IgD-negative memory B cell (primary cell): ENCODE measurements around the gene CACNB2. TPM values are rescaled to one million over a fixed set of nuclear protein-coding genes. Genes with fewer than 3 reads are reported as not detected.
"Not testable (repeated sequence)": the region's sequence is repeated elsewhere in the genome, so short reads cannot be mapped to it uniquely, and the experiment has no call there.

Experiments used
- H3K27ac Mint-ChIP-seq, 3 donors: one replicate each; pipeline ENCODE4 v1.8.0; 2020 to 2022; ENCODE audit warnings: mild to moderate bottlenecking in 3 of 3, mixed read lengths in 3 of 3, moderate library complexity in 1 of 3
- H3K27me3 Mint-ChIP-seq: one replicate; pipeline ENCODE4 v1.8.0; 2021; ENCODE audit warnings: mixed read lengths
- H3K36me3 Mint-ChIP-seq: one replicate; pipeline ENCODE4 v1.8.0; 2020; ENCODE audit warnings: mild to moderate bottlenecking, mixed read lengths
- H3K4me1 Mint-ChIP-seq, 3 donors: one replicate each; pipeline ENCODE4 v1.8.0; 2020 to 2022; ENCODE audit warnings: mixed read lengths in 3 of 3, mild to moderate bottlenecking in 1 of 3
- H3K4me3 Mint-ChIP-seq, 4 donors: one replicate each; pipeline ENCODE4 v1.8.0; 2020 to 2022; ENCODE audit warnings: mild to moderate bottlenecking in 4 of 4, mixed read lengths in 4 of 4, moderate library complexity in 3 of 4
- H3K9me3 Mint-ChIP-seq, 3 donors: one replicate each; pipeline ENCODE4 v1.8.0; 2020 to 2021; ENCODE audit warnings: mixed read lengths in 3 of 3, mild to moderate bottlenecking in 1 of 3
- polyA plus RNA-seq: library from polyadenylated mRNA; unstranded; fragments of 300-500 nt; fragmentation: Illumina TruSeq; gene quantifications from one replicate; pipeline ENCODE4 v1.2.3, GENCODE V29; 2021

Gene CACNB2
- polyA plus RNA-seq, 1 donor from 2014 or later: 0.79 TPM

DNA sequence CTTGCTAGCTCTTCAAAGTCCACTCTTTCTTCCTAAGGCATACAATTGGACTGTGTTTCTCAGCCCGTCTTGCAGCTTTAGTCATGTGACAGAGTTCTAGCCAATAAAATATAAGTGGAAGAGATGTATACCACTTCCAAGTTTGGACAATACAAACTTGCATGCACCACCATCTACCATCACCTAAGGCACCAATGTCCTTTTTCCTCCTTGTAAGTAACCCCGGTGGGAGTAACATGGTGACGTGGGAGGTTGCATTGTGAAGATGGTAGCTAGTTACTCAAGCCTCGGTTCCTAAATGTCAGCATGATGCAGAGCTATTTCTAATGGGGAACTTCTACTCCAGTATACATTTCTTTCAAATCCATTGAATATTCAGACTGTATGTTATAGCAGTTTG lies 5.3 kb upstream of the CACNB2 start:
- H3K4me1 Mint-ChIP-seq: peaks cover 0 to 1% (median 0%) of the 10 kb centered on the region in 3 donors
- peaks cover 0 to 2% (median 0%) of the 10 kb centered on the region in 3 donors for H3K9me3 Mint-ChIP-seq
- H3K27me3 Mint-ChIP-seq: peaks cover 8% of the 10 kb centered on the region
- H3K27ac Mint-ChIP-seq: no peak overlapping the region
- no peak overlapping the region for H3K4me3 Mint-ChIP-seq
- peaks cover 1% of the 10 kb centered on the region for H3K36me3 Mint-ChIP-seq

DNA sequence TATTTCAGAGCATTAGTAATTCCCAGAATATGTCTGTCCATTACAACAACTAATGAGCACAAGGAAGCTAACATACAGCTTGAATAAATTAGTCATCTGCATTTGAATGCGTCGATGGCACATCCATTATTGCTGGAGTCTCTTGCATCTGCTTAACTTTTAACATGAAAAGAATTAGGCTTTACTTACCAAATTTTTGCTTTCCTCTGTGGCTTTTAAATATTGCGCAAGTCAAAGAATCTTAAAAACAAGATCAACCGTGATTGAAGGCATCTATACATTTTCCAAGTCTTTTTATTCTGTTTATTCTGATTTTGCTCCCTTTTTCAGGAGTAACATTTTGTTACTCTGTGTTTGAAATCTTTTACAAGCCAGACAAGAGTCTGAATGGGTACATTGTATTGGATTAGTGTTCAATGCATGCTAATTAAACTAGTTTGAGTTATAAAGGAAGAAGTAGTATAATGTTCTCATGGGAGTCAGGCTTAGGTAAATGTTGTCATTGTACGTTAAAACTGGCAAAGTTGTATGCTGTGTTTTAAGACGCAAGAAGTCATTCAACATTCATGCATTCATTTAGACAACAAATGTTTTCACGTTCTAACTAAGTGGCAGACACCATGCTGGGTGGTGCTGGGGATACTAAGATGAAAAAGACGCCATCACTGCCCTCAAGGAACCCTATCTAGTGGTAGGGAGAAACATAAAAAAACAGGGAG lies 4.0 kb upstream of the CACNB2 start:
- Mint-ChIP-seq H3K4me1 (peaks cover 0 to 1% (median 0%) of the 10 kb centered on the region in 3 donors), H3K27ac (no peak overlapping the region), H3K4me3 (no peak overlapping the region), H3K9me3 (peaks cover 0 to 2% (median 0%) of the 10 kb centered on the region in 3 donors), H3K36me3 (no peaks in the 10 kb centered on the region), H3K27me3 (peaks cover 11% of the 10 kb centered on the region)

DNA sequence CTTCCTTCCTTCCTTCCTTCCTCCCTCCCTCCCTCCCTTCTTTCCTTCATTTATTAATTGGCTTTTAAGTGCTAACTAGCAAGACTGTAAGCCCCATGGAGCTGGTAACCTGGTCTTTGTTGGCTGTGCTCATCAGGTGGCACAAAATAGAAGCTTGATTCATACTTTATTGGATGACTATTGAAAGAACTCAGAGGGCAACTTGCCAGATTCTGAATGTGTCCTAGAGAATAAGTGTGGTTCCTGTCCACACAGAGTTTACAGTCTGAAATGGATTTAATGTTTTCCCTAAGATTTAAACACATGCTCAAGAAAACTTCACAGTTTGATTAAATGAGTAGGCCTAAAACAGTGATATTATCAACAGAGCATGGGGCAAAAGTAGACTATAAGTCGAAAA lies 3.1 kb upstream of the CACNB2 start:
- H3K27ac Mint-ChIP-seq: no peak overlapping the region
- H3K36me3 Mint-ChIP-seq: no peaks in the 10 kb centered on the region
- no peak overlapping the region for H3K4me3 Mint-ChIP-seq
- peaks cover 16% of the 10 kb centered on the region for H3K27me3 Mint-ChIP-seq
- H3K4me1 Mint-ChIP-seq: peaks cover 0 to 2% (median 1%) of the 10 kb centered on the region in 3 donors
- peaks cover 0 to 2% (median 0%) of the 10 kb centered on the region in 3 donors for H3K9me3 Mint-ChIP-seq

DNA sequence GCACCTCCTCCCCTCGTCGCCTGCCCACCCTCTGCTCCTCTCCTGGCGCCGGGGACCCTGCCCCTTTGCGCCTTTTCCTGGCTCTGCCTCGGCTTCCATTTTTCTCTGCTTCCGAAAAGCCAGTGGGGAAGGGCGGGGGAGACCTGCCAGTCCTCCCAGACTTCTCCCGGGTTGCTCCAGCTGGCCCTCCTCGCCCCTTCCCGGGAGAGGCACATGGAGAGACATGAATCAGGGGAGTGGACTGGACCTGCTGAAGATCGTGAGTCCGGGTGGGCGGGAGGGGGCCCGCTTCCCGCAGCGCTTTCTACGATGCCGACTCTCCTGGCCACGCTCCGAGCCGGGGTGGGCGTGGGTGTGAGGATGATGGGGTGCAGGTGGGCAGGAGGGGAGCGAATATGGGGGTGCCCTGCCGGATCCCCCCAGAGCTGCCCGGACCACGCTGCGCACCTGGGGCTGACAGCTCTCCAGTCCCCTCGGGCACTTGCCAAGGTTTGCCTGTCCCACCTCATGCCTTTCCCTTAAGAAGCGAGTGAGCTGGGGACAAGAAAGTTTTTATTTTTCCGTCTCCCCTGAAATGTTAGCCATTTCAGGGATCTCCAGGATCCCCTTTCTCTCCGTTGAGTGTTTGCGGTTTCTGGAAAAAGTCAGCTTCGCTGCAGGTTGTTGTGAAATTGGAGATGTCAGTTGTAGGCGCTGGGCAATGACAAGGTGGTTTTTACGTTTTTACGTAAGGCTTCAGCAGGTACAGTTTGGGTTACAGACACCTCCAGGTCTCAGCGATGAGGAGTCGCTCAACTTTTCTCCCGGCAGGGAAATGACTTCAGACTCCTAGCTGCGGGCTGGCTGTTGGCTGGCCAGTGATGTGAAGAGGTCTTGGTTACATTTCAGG lies 977 bp downstream of the CACNB2 start:
- peaks cover 0 to 1% (median 0%) of the 10 kb centered on the region in 3 donors for H3K9me3 Mint-ChIP-seq
- H3K27ac Mint-ChIP-seq: no peak overlapping the region
- H3K4me3 Mint-ChIP-seq: peak overlapping the region in 1 of 4 donors; percentile 81
- peaks cover 0 to 2% (median 1%) of the 10 kb centered on the region in 3 donors for H3K4me1 Mint-ChIP-seq
- peaks cover 16% of the 10 kb centered on the region for H3K27me3 Mint-ChIP-seq
- no peaks in the 10 kb centered on the region for H3K36me3 Mint-ChIP-seq

DNA sequence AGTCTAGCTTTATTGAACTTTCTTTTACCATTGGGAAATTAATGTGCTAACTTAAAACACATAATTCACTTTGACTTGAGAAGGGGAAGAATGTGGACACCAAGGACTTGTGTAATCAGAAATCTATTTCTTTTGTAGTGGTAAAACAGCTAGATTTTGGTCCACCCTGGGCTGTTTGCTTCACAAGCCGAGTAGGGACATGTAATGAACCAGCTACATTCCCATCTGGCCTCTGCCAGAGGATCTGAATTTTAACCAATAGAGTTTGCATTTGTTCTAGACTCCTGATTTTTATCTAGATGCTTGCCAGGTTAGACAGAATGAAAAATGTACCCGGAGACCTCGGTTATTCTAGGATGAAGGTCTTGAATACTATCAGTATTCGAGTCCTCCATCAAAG lies 1.9 kb downstream of the CACNB2 start:
- H3K4me1 Mint-ChIP-seq: peaks cover 0 to 2% (median 1%) of the 10 kb centered on the region in 3 donors
- peaks cover 16% of the 10 kb centered on the region for H3K27me3 Mint-ChIP-seq
- no peaks in the 10 kb centered on the region for H3K36me3 Mint-ChIP-seq
- H3K4me3 Mint-ChIP-seq: no peak overlapping the region
- peaks cover 0 to 1% (median 0%) of the 10 kb centered on the region in 3 donors for H3K9me3 Mint-ChIP-seq
- no peak overlapping the region for H3K27ac Mint-ChIP-seq

DNA sequence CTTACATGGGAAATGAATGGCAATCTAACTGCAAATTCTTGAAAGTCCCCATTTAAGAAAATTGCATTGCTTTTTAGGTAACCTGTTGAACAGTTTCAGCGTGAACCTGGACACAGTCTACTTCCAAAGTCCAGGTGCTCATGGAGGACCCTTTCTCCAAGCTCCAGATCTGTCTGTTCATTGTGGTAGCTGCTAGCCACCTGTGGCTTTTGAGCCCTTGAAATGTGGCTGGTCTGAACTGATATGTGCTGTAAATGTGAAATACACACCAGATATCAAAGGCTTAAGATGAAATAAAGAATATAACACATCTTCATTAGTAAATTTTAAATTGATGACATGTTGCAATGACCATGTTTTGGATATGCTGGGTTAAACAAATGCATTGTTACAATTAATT lies 4.2 kb downstream of the CACNB2 start:
- no peak overlapping the region for H3K27ac Mint-ChIP-seq
- peaks cover 13% of the 10 kb centered on the region for H3K27me3 Mint-ChIP-seq
- peaks cover 0 to 1% (median 0%) of the 10 kb centered on the region in 3 donors for H3K9me3 Mint-ChIP-seq
- H3K4me3 Mint-ChIP-seq: no peak overlapping the region
- no peaks in the 10 kb centered on the region for H3K36me3 Mint-ChIP-seq
- peaks cover 0 to 2% (median 0%) of the 10 kb centered on the region in 3 donors for H3K4me1 Mint-ChIP-seq

DNA sequence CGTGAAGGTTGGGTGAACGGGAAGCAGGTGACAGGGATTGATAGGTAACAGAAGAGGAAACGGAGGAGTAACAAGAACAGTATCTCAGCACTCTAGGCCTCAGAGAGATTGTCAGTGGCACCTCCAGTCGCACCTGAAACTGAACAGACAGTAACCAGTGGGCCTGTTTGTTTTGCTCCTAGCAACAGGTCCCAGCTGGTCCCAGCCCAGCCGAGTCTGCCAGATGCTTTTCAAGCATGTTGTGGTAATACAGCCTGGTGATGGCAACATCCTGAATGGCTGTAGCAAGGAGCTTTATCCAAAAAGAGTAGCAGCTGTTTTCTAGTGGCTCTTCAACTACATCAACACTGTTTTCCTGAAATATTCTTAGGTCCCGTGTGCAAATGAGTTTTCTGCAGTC lies 4.7 kb downstream of the CACNB2 start:
- H3K27ac Mint-ChIP-seq: no peak overlapping the region
- no peaks in the 10 kb centered on the region for H3K36me3 Mint-ChIP-seq
- H3K9me3 Mint-ChIP-seq: peaks cover 0 to 1% (median 0%) of the 10 kb centered on the region in 3 donors
- peaks cover 0 to 2% (median 0%) of the 10 kb centered on the region in 3 donors for H3K4me1 Mint-ChIP-seq
- no peak overlapping the region for H3K4me3 Mint-ChIP-seq
- H3K27me3 Mint-ChIP-seq: peaks cover 8% of the 10 kb centered on the region

DNA sequence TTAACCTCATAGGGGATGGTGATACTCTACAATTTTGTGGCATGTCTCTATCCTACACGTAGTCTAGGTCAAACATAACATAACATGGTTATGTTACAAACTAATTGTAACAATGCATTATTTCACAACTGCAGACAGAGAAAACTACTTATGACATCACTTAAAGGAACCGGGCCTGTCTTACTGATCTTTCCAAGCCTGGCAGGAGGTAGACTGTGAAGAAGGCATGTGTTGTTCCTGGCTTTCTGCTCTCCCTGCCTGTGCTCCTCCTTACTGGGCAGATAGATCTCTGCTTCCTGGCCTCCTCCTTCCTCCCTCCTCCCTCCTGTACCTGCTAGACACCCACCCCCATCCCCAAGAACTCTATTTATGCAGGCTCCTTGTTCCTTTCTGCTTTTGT lies 5.4 kb downstream of the CACNB2 start:
- Mint-ChIP-seq H3K27me3 (peaks cover 8% of the 10 kb centered on the region), H3K36me3 (no peaks in the 10 kb centered on the region), H3K27ac (no peak overlapping the region), H3K4me1 (peaks cover 0 to 2% (median 0%) of the 10 kb centered on the region in 3 donors), H3K4me3 (no peak overlapping the region), H3K9me3 (peaks cover 0 to 1% (median 0%) of the 10 kb centered on the region in 3 donors)

DNA sequence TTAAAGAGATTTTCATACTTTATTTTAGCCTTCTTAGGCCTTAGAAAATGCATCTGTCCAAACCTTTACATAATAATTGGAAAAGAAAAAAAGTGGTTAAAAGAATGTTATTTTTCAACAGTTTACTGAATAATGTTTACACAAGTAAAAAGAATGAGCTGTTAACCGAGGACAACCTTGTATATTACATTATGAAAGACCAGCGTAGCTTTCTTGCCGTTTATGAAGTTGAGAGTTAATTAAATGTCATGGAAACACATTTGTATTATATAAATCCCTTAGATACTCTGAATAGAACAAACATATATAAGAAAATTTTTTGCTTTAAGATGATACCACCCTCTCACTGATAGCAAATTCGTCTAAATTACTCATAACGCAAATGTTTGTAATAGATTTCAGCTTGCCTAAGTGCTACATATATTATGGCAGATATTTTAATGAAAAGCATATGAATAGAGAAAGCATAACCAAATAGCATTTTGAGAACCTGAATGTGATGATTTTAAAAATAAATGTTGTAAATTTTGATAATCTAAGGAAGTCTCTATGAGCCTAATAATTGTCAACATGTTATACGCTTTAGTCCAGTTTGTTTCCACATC lies 9.1 kb downstream of the CACNB2 start:
- no peaks in the 10 kb centered on the region for H3K4me1 Mint-ChIP-seq
- no peaks in the 10 kb centered on the region for H3K36me3 Mint-ChIP-seq
- H3K4me3 Mint-ChIP-seq: no peak overlapping the region
- no peak overlapping the region for H3K27ac Mint-ChIP-seq
- no peaks in the 10 kb centered on the region for H3K27me3 Mint-ChIP-seq
- peaks cover 0 to 5% (median 4%) of the 10 kb centered on the region in 3 donors for H3K9me3 Mint-ChIP-seq

DNA sequence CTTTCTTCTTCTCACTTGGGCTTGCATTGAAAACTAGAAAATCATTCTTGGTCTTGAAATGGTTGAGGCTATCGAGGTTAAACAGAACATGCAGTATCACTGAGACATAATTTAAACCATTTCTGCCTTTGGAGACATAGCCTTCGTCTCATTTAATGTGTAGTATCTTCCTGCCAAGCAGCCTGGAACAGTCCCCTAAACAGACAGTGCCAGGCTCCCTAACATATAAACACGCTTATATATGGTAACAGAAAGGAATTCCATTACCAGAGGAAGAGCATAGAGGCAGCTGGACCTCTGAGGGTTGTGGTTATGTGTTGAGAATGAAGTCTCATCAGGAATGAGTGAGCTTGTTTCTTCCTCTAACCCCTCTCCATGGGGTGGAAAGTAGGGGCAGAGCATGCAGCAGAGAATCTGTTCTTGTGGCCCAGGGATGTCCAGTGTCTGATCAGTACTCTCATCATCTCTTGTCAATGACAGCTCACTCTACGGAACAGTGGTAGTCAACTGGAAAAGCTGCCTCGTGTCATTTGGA lies 11.2 kb downstream of the CACNB2 start:
- no peaks in the 10 kb centered on the region for H3K36me3 Mint-ChIP-seq
- peaks cover 0 to 5% (median 4%) of the 10 kb centered on the region in 3 donors for H3K9me3 Mint-ChIP-seq

DNA sequence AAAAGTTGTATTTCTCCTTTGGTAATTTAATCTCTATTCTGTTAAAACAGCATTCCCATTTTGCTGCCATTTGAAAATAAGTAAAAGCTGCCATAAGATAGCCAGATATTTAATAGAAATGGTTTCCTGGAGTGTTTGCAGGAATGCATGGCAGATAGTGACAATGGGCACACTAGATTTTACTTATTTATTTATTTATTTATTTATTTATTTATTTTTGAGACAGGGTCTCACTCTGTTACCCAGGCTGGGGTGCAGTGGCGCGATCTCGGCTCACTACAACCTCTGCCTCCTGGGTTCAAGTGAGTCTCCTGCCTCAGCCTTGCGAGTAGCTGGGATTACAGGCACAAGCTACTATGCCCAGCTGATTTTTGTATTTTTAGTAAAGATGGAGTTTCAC lies 13.2 kb downstream of the CACNB2 start:
- not testable (repeated sequence) for H3K27me3 Mint-ChIP-seq, H3K4me1 Mint-ChIP-seq, H3K4me3 Mint-ChIP-seq, H3K9me3 Mint-ChIP-seq, H3K27ac Mint-ChIP-seq, H3K36me3 Mint-ChIP-seq

More for the DNA sequence above, 11.2 kb downstream of the CACNB2 start:
- Mint-ChIP-seq H3K27me3 (no peaks in the 10 kb centered on the region), H3K4me1 (no peaks in the 10 kb centered on the region), H3K4me3 (no peak overlapping the region), H3K27ac (no peak overlapping the region)

DNA sequence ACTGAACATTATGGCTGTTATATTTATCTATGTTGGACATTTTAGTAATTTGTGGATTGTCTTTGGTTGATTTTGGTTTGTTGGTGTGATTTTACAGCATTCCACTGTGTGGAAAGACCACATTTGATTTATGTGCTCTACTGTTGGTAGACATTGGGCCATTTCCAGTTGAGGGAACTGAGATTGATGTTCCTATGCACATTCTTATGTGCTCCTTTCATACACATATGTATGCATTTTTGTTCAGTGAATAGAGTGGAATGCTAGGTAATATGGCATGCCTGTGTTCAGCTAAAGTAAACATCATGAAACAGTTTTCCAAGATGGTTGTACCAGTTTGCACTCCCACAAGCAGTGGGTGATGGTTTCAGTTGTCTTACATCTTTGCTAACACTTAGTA lies 15.1 kb downstream of the CACNB2 start:
- no peak overlapping the region for H3K4me3 Mint-ChIP-seq
- H3K27me3 Mint-ChIP-seq: no peaks in the 10 kb centered on the region
- no peaks in the 10 kb centered on the region for H3K4me1 Mint-ChIP-seq
- H3K36me3 Mint-ChIP-seq: no peaks in the 10 kb centered on the region
- peaks cover 0 to 5% (median 4%) of the 10 kb centered on the region in 3 donors for H3K9me3 Mint-ChIP-seq
- H3K27ac Mint-ChIP-seq: no peak overlapping the region

DNA sequence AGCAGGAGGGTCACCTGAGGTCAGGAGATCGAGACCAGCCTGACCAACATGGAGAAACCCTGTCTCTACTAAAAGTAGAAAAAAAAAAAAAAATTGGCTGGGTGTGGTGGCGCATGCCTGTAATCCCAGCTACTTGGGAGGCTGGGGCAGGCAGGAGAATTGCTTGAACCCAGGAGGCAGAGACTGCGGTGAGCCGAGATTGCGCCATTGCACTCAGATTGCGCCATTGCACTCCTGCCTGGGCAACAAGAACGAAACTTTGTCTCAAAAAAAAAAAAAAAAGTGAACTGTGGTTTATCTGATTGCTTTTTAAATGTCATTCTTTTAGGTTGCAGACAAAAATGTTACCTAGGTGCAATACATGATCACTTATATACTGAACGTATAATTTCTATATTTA lies 16.6 kb downstream of the CACNB2 start:
- not testable (repeated sequence) for H3K36me3 Mint-ChIP-seq, H3K4me1 Mint-ChIP-seq, H3K4me3 Mint-ChIP-seq, H3K9me3 Mint-ChIP-seq, H3K27me3 Mint-ChIP-seq, H3K27ac Mint-ChIP-seq

DNA sequence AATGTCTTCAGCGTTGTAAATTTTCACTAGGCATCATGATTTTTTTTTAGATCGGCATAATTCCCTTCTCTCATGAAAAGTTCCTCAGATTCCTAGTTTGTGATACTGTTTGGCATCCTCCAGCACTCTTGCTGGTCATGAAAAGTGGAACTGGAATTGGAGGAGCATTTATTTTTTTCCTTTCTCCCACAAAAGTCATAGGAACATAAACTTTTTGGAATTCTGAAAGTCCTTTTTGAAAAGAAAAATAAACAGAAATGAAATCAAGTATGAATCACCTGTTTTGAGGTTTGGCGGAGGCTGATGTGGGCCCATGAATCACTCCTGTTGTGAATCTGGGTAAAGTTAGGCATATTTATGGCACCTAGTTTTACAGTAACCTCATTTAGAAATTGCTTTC lies 17.7 kb downstream of the CACNB2 start:
- no peaks in the 10 kb centered on the region for H3K27me3 Mint-ChIP-seq
- H3K27ac Mint-ChIP-seq: no peak overlapping the region
- H3K36me3 Mint-ChIP-seq: no peaks in the 10 kb centered on the region
- peaks cover 0 to 3% (median 2%) of the 10 kb centered on the region in 3 donors for H3K9me3 Mint-ChIP-seq
- H3K4me1 Mint-ChIP-seq: no peaks in the 10 kb centered on the region
- no peak overlapping the region for H3K4me3 Mint-ChIP-seq

DNA sequence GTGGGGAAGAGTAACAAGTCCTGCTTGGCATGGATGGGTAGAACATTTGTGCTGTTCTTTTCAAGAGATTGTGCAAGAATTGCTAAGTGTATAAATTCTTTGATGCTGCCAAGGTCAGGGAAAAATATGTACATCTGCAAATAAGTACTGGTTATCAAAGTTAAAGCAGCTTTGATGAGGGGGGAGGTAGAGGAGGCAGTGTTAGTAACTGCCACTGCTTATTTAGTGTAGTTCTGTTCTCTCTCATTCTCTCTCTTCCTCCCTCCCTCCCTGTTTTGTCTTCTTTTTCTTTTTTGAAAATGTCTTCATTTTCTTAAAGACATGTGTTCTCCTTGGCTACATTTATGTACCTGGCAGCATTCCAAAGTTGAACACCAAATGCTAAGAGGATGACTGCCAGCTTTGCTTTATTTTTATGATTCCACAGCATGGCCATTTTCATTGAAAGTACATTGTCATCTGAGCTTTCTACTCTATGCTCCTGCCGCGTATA lies 18.6 kb downstream of the CACNB2 start:
- H3K27ac Mint-ChIP-seq: no peak overlapping the region
- no peaks in the 10 kb centered on the region for H3K27me3 Mint-ChIP-seq
- H3K4me3 Mint-ChIP-seq: no peak overlapping the region

More for the DNA sequence above, 18.6 kb downstream of the CACNB2 start:
- Mint-ChIP-seq H3K9me3 (peaks cover 0 to 3% (median 2%) of the 10 kb centered on the region in 3 donors), H3K4me1 (no peaks in the 10 kb centered on the region), H3K36me3 (no peaks in the 10 kb centered on the region)
